ENCODE measurements around the gene SCAPER. TPM values are rescaled to one million over a fixed set of nuclear protein-coding genes. Genes with fewer than 3 reads are reported as not detected.

SCAPER gene
- total and polyA plus RNA-seq, 10 of the 15 experiments (the other 5 are each of a cell fraction or from before 2014, with no cell fraction given) = 1.0 to 7.7 (median 3.9) TPM

- in situ Hi-C loops (cut with MboI) (no loop called here), intact Hi-C loops (cut with micrococcal nuclease; ENCODE audit: unreplicated experiment) (no loop called here)
- ChIA-PET POLR2A (interaction anchor here (0.6 kb wide), 1 partner anchor 222 kb away, joined by 7 read pairs; no protein-coding TSS in a partner anchor), RAD21 (ENCODE audit: unreplicated experiment) (no interaction called here), SMC1A (ENCODE audit: uncharacterized antibody, unreplicated experiment) (no interaction called here), CTCF (interaction anchor here (1.1 kb wide), 1 partner anchor 19 kb away, joined by 4 read pairs; no protein-coding TSS in a partner anchor)
- Histone ChIP-seq H3K36me3 (ENCODE audit: control insufficient read depth in 2 of 2, insufficient read depth in 2 of 2, low read length in 1 of 2) (no peaks in the 10 kb centered on the region), H3K79me2 (ENCODE audit: control insufficient read depth, insufficient read depth, low read length) (no peaks in the 10 kb centered on the region), H3K4me3 (no peak overlapping the region), H3K9me3 (replicated peaks; ENCODE audit: control insufficient read depth, insufficient read depth, low read length) (peaks cover 4% of the 10 kb centered on the region; the same call in 2 of the 3 replicates), H3K27ac (ENCODE audit: control insufficient read depth, insufficient read depth) (no peak overlapping the region), H3K4me2 (ENCODE audit: control insufficient read depth, insufficient read depth) (no peak overlapping the region), H3K27me3 (replicated peaks in 1 of 2; ENCODE audit: control insufficient read depth in 2 of 2, insufficient read depth in 2 of 2, low read length in 1 of 2) (no peaks in the 10 kb centered on the region), H3K9ac (ENCODE audit: control insufficient read depth, insufficient read depth, low read length) (no peak overlapping the region), H3K4me1 (ENCODE audit: control insufficient read depth, insufficient read depth, low read length) (no peaks in the 10 kb centered on the region), H2AFZ (ENCODE audit: control insufficient read depth, low read depth, low read length) (no peak overlapping the region), H4K20me1 (ENCODE audit: control insufficient read depth, insufficient read depth) (no peaks in the 10 kb centered on the region)
- no TSS peak for BruUV-seq (replicated peaks)
- no peak for DNase-seq (ENCODE audit: low read depth, low spot score)
- WGBS (ENCODE audit: insufficient coverage, insufficient replicate concordance, low lambda C conversion rate, missing lambda C conversion rate) = 89% methylated on average over 8 of the region's 8 CpGs
- no peak for FAIRE-seq
- TF ChIP-seq MTA2 (IDR thresholded peaks at IDR 0.05; ENCODE audit: low read depth) = no peak
- TF ChIP-seq ZBED1 (IDR thresholded peaks at IDR 0.05; ENCODE audit: borderline replicate concordance) = no peak
- TF ChIP-seq SIN3A (IDR thresholded peaks at IDR 0.05; ENCODE audit: low read depth, low read length) = no peak
- no peak for TF ChIP-seq SRF (IDR thresholded peaks at IDR 0.05; ENCODE audit: low read depth in 2 of 2, low read length in 2 of 2)
- no peak for TF ChIP-seq RAD21 (IDR thresholded peaks at IDR 0.05; ENCODE audit: insufficient read depth, low read depth, low read length)
- no peak for TF ChIP-seq PAX8 (IDR thresholded peaks at IDR 0.05)
- TF ChIP-seq, protein P1, sequence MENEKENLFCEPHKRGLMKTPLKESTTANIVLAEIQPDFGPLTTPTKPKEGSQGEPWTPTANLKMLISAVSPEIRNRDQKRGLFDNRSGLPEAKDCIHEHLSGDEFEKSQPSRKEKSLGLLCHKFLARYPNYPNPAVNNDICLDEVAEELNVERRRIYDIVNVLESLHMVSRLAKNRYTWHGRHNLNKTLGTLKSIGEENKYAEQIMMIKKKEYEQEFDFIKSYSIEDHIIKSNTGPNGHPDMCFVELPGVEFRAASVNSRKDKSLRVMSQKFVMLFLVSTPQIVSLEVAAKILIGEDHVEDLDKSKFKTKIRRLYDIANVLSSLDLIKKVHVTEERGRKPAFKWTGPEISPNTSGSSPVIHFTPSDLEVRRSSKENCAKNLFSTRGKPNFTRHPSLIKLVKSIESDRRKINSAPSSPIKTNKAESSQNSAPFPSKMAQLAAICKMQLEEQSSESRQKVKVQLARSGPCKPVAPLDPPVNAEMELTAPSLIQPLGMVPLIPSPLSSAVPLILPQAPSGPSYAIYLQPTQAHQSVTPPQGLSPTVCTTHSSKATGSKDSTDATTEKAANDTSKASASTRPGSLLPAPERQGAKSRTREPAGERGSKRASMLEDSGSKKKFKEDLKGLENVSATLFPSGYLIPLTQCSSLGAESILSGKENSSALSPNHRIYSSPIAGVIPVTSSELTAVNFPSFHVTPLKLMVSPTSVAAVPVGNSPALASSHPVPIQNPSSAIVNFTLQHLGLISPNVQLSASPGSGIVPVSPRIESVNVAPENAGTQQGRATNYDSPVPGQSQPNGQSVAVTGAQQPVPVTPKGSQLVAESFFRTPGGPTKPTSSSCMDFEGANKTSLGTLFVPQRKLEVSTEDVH (IDR thresholded peaks at IDR 0.05; ENCODE audit: low read depth, partially characterized antibody) = no peak
- TF ChIP-seq CREM (IDR thresholded peaks at IDR 0.05; ENCODE audit: low read depth) = no peak
- TF ChIP-seq ZBTB33 (IDR thresholded peaks at IDR 0.05) = no peak
- TF ChIP-seq NFYB (IDR thresholded peaks at IDR 0.05; ENCODE audit: insufficient read depth, low read depth, low read length) = no peak
- no peak for ATAC-seq
These were observed 256.3 kb downstream of the SCAPER start for GRCh38 chr15:76648732-76649444.

All from GM12878 (cell line).